Endometrial microvascular endothelial cells (primary cell): ENCODE results near the gene P3R3URF. TPM values are rescaled to one million over a fixed set of nuclear protein-coding genes. Genes with fewer than 3 reads are reported as not detected.
"Not testable (repeated sequence)": the region's sequence is repeated elsewhere in the genome, so short reads cannot be mapped to it uniquely, and the experiment has no call there.

Source experiments
- in situ Hi-C: cut with HindIII; loops from 2 replicates; pipeline ENCODE4 v1.10.0; 2017; ENCODE audit warnings: low sequenced_read_pairs, low pct_unique_long_range_greater_than_20kb; ENCODE audit errors: inconsistent ontology term
- total RNA-seq: library from RNA; depleted of rRNA; stranded (reverse); fragments of >200 nt; gene quantifications from one replicate; pipeline ENCODE4 v1.2.3, GENCODE V29; 2015; ENCODE audit errors: inconsistent ontology term

Gene P3R3URF
- total RNA-seq: not detected

- in situ Hi-C loops: loop anchor here (25.0 kb wide), 1 partner anchor 139 kb away; no protein-coding TSS in a partner anchor
These were observed at the start of gene P3R3URF for GRCh38 chr1:46176211-46176865. Gene P3R3URF, minus strand, starts transcription at chr1:46176488. Its CDS starts 17 bp downstream, at chr1:46176471.

GRCh38 chr1:46224966-46225365 lies 48.7 kb upstream of the P3R3URF start:
- in situ Hi-C loops: no loop called here

GRCh38 chr1:46223472-46223943 lies 47.2 kb upstream of the P3R3URF start:
- in situ Hi-C loops: no loop called here

GRCh38 chr1:46223055-46223454 lies 46.8 kb upstream of the P3R3URF start:
- in situ Hi-C loops: not testable (repeated sequence)

- in situ Hi-C loops: no loop called here
These were observed 45.5 kb upstream of the P3R3URF start for GRCh38 chr1:46221749-46222148.

- in situ Hi-C loops: no loop called here
These were observed 44.5 kb upstream of the P3R3URF start for GRCh38 chr1:46220808-46221207.

- in situ Hi-C loops: no loop called here
These were observed 43.5 kb upstream of the P3R3URF start for GRCh38 chr1:46219551-46220520.

GRCh38 chr1:46218443-46218842 lies 42.2 kb upstream of the P3R3URF start:
- in situ Hi-C loops: no loop called here

GRCh38 chr1:46215504-46215903 lies 39.2 kb upstream of the P3R3URF start:
- in situ Hi-C loops: no loop called here

GRCh38 chr1:46211051-46211450 lies 34.8 kb upstream of the P3R3URF start:
- in situ Hi-C loops: no loop called here

- in situ Hi-C loops: no loop called here
These were observed 34.3 kb upstream of the P3R3URF start for GRCh38 chr1:46210561-46210960.

- in situ Hi-C loops: no loop called here
These were observed 30.1 kb upstream of the P3R3URF start for GRCh38 chr1:46206399-46206798.

GRCh38 chr1:46205791-46206190 lies 29.5 kb upstream of the P3R3URF start:
- in situ Hi-C loops: no loop called here

GRCh38 chr1:46205141-46205540 lies 28.9 kb upstream of the P3R3URF start:
- in situ Hi-C loops: no loop called here

- in situ Hi-C loops: no loop called here
These were observed 28.1 kb upstream of the P3R3URF start for GRCh38 chr1:46204406-46204742.

- in situ Hi-C loops: no loop called here
These were observed 27.6 kb upstream of the P3R3URF start for GRCh38 chr1:46203738-46204405.

GRCh38 chr1:46199233-46199749 lies 23.0 kb upstream of the P3R3URF start:
- in situ Hi-C loops: loop anchor here (25.0 kb wide), 1 partner anchor 162 kb away; no protein-coding TSS in a partner anchor

- in situ Hi-C loops: loop anchor here (25.0 kb wide), 1 partner anchor 161 kb away; no protein-coding TSS in a partner anchor
These were observed 21.9 kb upstream of the P3R3URF start, which contains the start of gene POMGNT1 for GRCh38 chr1:46197964-46198811. Gene POMGNT1, minus strand, starts transcription at chr1:46198434. Its CDS starts 613 bp downstream, at chr1:46197821.
